GM23338 (cell line): ENCODE measurements around the gene WNT4. TPM values are rescaled to one million over a fixed set of nuclear protein-coding genes. Genes with fewer than 3 reads are reported as not detected.

Experiments
- ATAC-seq: fragments of 200-7000 bp; cut with Tn5 transposase; 3 replicates; pipeline ENCODE4 v1.9.1; 2020
- DNase-seq: peaks from one replicate; pipeline ENCODE4 v3.0.0-alpha.2; 2015; ENCODE audit warnings: low spot score
- H2AFZ ChIP-seq: fragments of 200-600 bp; sonication (generic); 2 replicates; pipeline ENCODE4 v1.8.0; 2016; ENCODE audit warnings: antibody characterized with exemption, mild to moderate bottlenecking, moderate library complexity
- H3F3A ChIP-seq: fragments of 200-600 bp; sonication (generic); replicated peaks from 2 replicates; pipeline ENCODE4 v1.8.0; 2017; ENCODE audit warnings: antibody characterized with exemption, mixed run types, low read depth
- H3K27ac ChIP-seq: fragments of 200-600 bp; sonication (generic); 2 replicates; pipeline ENCODE4 v1.6.1; 2016; ENCODE audit warnings: low read depth
- H3K27me3 ChIP-seq: fragments of 200-600 bp; sonication (generic); 2 replicates; pipeline ENCODE4 v1.8.0; 2016; ENCODE audit warnings: mild to moderate bottlenecking, mixed run types, moderate library complexity; ENCODE audit not compliant: insufficient read depth
- H3K36me3 ChIP-seq: fragments of 200-600 bp; sonication (generic); 2 replicates; pipeline ENCODE4 v1.8.0; 2016; ENCODE audit warnings: mild to moderate bottlenecking; ENCODE audit not compliant: insufficient read depth
- H3K4me1 ChIP-seq: fragments of 200-600 bp; sonication (generic); 2 replicates; pipeline ENCODE4 v1.8.0; 2016; ENCODE audit warnings: mild to moderate bottlenecking, moderate library complexity; ENCODE audit not compliant: insufficient read depth
- H3K4me2 ChIP-seq: fragments of 200-600 bp; sonication (generic); 2 replicates; pipeline ENCODE4 v1.7.1; 2017; ENCODE audit warnings: mixed run types
- H3K4me3 ChIP-seq: fragments of 200-600 bp; sonication (generic); 2 replicates; pipeline ENCODE4 v1.6.1; 2016; ENCODE audit warnings: mixed run types
- H3K79me2 ChIP-seq: fragments of 200-600 bp; sonication (generic); replicated peaks from 2 replicates; pipeline ENCODE4 v1.8.0; 2017; ENCODE audit warnings: mild to moderate bottlenecking; ENCODE audit not compliant: insufficient read depth
- H3K9me2 ChIP-seq: fragments of 200-600 bp; sonication (generic); 2 replicates; pipeline ENCODE4 v1.8.0; 2017; ENCODE audit not compliant: insufficient read depth
- H4K20me1 ChIP-seq: fragments of 200-600 bp; sonication (generic); replicated peaks from 2 replicates; pipeline ENCODE4 v1.8.0; 2017; ENCODE audit warnings: mild to moderate bottlenecking; ENCODE audit not compliant: insufficient read depth
- H3K27ac Mint-ChIP-seq: 2 replicates; pipeline ENCODE4 v1.8.0; 2020; ENCODE audit warnings: inconsistent platforms, mild to moderate bottlenecking, moderate library complexity, mixed read lengths
- H3K27me3 Mint-ChIP-seq: 3 replicates; pipeline ENCODE4 v1.8.0; 2022; ENCODE audit warnings: low read depth, mild to moderate bottlenecking, moderate library complexity, mixed read lengths, inconsistent platforms; ENCODE audit not compliant: insufficient read depth, poor library complexity
- H3K36me3 Mint-ChIP-seq: 3 replicates; pipeline ENCODE4 v1.8.0; 2021; ENCODE audit warnings: low read depth, mild to moderate bottlenecking, inconsistent platforms, moderate library complexity, mixed read lengths
- H3K4me1 Mint-ChIP-seq: 3 replicates; pipeline ENCODE4 v1.8.0; 2020; ENCODE audit warnings: mild to moderate bottlenecking, inconsistent platforms, mixed read lengths
- H3K4me3 Mint-ChIP-seq: 3 replicates; pipeline ENCODE4 v1.8.0; 2021; ENCODE audit warnings: moderate library complexity, mild to moderate bottlenecking, inconsistent platforms, mixed read lengths
- H3K9me3 Mint-ChIP-seq: 3 replicates; pipeline ENCODE4 v1.8.0; 2020; ENCODE audit warnings: moderate library complexity, mild to moderate bottlenecking, inconsistent platforms, mixed read lengths
- CREB1 ChIP-seq: fragments of 250-450 bp; sonication (Bioruptor Pico); IDR thresholded peaks from 2 replicates; pipeline ENCODE4 v1.5.0; 2020; ENCODE audit warnings: low read depth, mild to moderate bottlenecking, moderate library complexity
- CTCF ChIP-seq, 2 experiments: fragments of 200-600 bp in 1 of 2; sonication (generic) in 1 of 2; conservative IDR thresholded peaks; 2 replicates each; pipeline versions ENCODE4 v1.5.1 to v1.6.1; 2016 to 2017; ENCODE audit warnings: antibody characterized with exemption in 2 of 2, low read depth in 2 of 2, mild to moderate bottlenecking in 2 of 2, moderate library complexity in 1 of 2
- ETS1 ChIP-seq: IDR thresholded peaks from 2 replicates; pipeline ENCODE4 v1.6.1; 2016; ENCODE audit warnings: antibody characterized with exemption
- EZH2 ChIP-seq: fragments of 200-600 bp; sonication (generic); IDR thresholded peaks from one replicate; pipeline ENCODE4 v1.8.0; 2017; ENCODE audit warnings: antibody characterized with exemption, mild to moderate bottlenecking, low read depth; ENCODE audit not compliant: unreplicated experiment
- EZH2phosphoT487 ChIP-seq: fragments of 200-600 bp; sonication (generic); IDR thresholded peaks from one replicate; pipeline ENCODE4 v1.8.1; 2018; ENCODE audit warnings: antibody characterized with exemption; ENCODE audit not compliant: unreplicated experiment
- JUNB ChIP-seq: IDR thresholded peaks from one replicate; pipeline ENCODE4 v1.6.1; 2016; ENCODE audit warnings: antibody characterized with exemption; ENCODE audit not compliant: unreplicated experiment
- NANOG ChIP-seq: IDR thresholded peaks from 2 replicates; pipeline ENCODE4 v1.6.1; 2016; ENCODE audit warnings: antibody characterized with exemption, borderline replicate concordance
- POLR2AphosphoS5 ChIP-seq: IDR thresholded peaks from 2 replicates; pipeline ENCODE4 v1.6.1; 2016; ENCODE audit warnings: antibody characterized with exemption, low read depth
- REST ChIP-seq: IDR thresholded peaks from one replicate; pipeline ENCODE4 v1.6.1; 2018; ENCODE audit warnings: antibody characterized with exemption; ENCODE audit not compliant: unreplicated experiment
- STAT1 ChIP-seq: IDR thresholded peaks from one replicate; pipeline ENCODE4 v1.6.1; 2016; ENCODE audit warnings: antibody characterized with exemption; ENCODE audit not compliant: unreplicated experiment
- ZNF114 ChIP-seq: fragments of 250-450 bp; sonication (Bioruptor Pico); IDR thresholded peaks from 2 replicates; pipeline ENCODE4 v1.5.0; 2020; ENCODE audit warnings: mild to moderate bottlenecking, moderate library complexity
- ZNF331 ChIP-seq: fragments of 250-450 bp; sonication (Bioruptor Pico); IDR thresholded peaks from 2 replicates; pipeline ENCODE4 v1.5.0; 2020; ENCODE audit warnings: low read depth, mild to moderate bottlenecking, moderate library complexity
- ZNF462 ChIP-seq: fragments of 250-450 bp; sonication (Bioruptor Pico); IDR thresholded peaks from 2 replicates; pipeline ENCODE4 v1.5.0; 2020; ENCODE audit warnings: mild to moderate bottlenecking, moderate library complexity
- polyA plus RNA-seq: library from polyadenylated mRNA; unstranded; fragments of >200 nt; fragmentation: Nextera tagmentation; extraction: Ambion mirVana; gene quantifications from 2 replicates; pipeline ENCODE4 v1.2.1, GENCODE V29; 2016
- total RNA-seq: library from RNA; depleted of rRNA; stranded (reverse); fragments of >200 nt; shearing (Covaris generic); gene quantifications from 2 replicates; pipeline ENCODE4 v1.2.3, GENCODE V29; 2014

Gene WNT4
- total and polyA plus RNA-seq, 2 experiments from 2014 or later = 0.59 to 0.79 TPM

GRCh38 chr1:22157359-22157966 is 14.6 kb upstream of the WNT4 start:
- Histone ChIP-seq H3K4me1 (no peaks in the 10 kb centered on the region), H4K20me1 (no peaks in the 10 kb centered on the region), H3K4me3 (no peak overlapping the region), H3K4me2 (no peak overlapping the region), H3K27ac (no peak overlapping the region), H3K27me3 (no peaks in the 10 kb centered on the region), H3K9me2 (no peaks in the 10 kb centered on the region), H3F3A (no peaks in the 10 kb centered on the region), H3K36me3 (no peaks in the 10 kb centered on the region), H3K79me2 (no peaks in the 10 kb centered on the region), H2AFZ (no peak overlapping the region)
- Mint-ChIP-seq H3K27ac (no peak overlapping the region), H3K4me1 (no peaks in the 10 kb centered on the region; the same call in 2 of the 3 replicates), H3K4me3 (no peak overlapping the region), H3K36me3 (no peaks in the 10 kb centered on the region), H3K27me3 (peaks cover 10% of the 10 kb centered on the region), H3K9me3 (no peaks in the 10 kb centered on the region)
- ATAC-seq = no peak
- TF ChIP-seq STAT1 (no peak), JUNB (no peak), EZH2phosphoT487 (no peak), POLR2AphosphoS5 (no peak), REST (no peak), ZNF331 (CRISPR knock-in tag) (no peak), ZNF462 (CRISPR knock-in tag) (no peak), EZH2 (no peak), NANOG (no peak), CTCF (conservative IDR thresholded peaks at IDR 0.05; ENCODE audit: low read depth in 2 of 2) (no peak), ZNF114 (no peak), CREB1 (CRISPR knock-in tag) (no peak), ETS1 (no peak)
- DNase-seq = no peak
